HG03460 (cell line): Measurements from ENCODE around the gene PITPNC1.
"Not testable (repeated sequence)": the region's sequence is repeated elsewhere in the genome, so short reads cannot be mapped to it uniquely, and the experiment has no call there.

Experiments
- ATAC-seq: cut with Tn5 transposase; IDR thresholded peaks from one replicate; pipeline ENCODE4 v1.9.1; 2021; ENCODE audit not compliant: unreplicated experiment

Gene PITPNC1

GRCh38 chr17:67666028-67666427 is 288.9 kb downstream of the PITPNC1 start:
- no peak for ATAC-seq

GRCh38 chr17:67666710-67667109 is 289.6 kb downstream of the PITPNC1 start:
- ATAC-seq, result no peak

GRCh38 chr17:67671493-67671892 is 294.4 kb downstream of the PITPNC1 start:
- no peak for ATAC-seq

GRCh38 chr17:67672592-67673335 is 295.7 kb downstream of the PITPNC1 start:
- ATAC-seq, result no peak

- no peak for ATAC-seq
Observed at GRCh38 chr17:67675481-67675880, 298.4 kb downstream of the PITPNC1 start.

GRCh38 chr17:67676305-67676704 is 299.2 kb downstream of the PITPNC1 start:
- no peak for ATAC-seq

GRCh38 chr17:67678414-67678813 is 301.3 kb downstream of the PITPNC1 start:
- ATAC-seq, result no peak

- no peak for ATAC-seq
Observed at GRCh38 chr17:67679225-67679624, 302.1 kb downstream of the PITPNC1 start.

GRCh38 chr17:67679721-67680120 is 302.6 kb downstream of the PITPNC1 start:
- no peak for ATAC-seq

GRCh38 chr17:67680445-67681224 is 303.6 kb downstream of the PITPNC1 start:
- ATAC-seq, result no peak

- no peak for ATAC-seq
Observed at GRCh38 chr17:67682196-67682595, 305.1 kb downstream of the PITPNC1 start.

GRCh38 chr17:67685351-67685750 is 308.3 kb downstream of the PITPNC1 start:
- ATAC-seq, result no peak

- ATAC-seq, result no peak
Observed at GRCh38 chr17:67686241-67686640, 309.2 kb downstream of the PITPNC1 start.

GRCh38 chr17:67687511-67687910 is 310.4 kb downstream of the PITPNC1 start:
- no peak for ATAC-seq

GRCh38 chr17:67689534-67690177 is 312.6 kb downstream of the PITPNC1 start:
- no peak for ATAC-seq

GRCh38 chr17:67693811-67694210 is 316.7 kb downstream of the PITPNC1 start:
- no peak for ATAC-seq

- no peak for ATAC-seq
Observed at GRCh38 chr17:67696347-67696746, 319.3 kb downstream of the PITPNC1 start.

GRCh38 chr17:67696853-67697498 is 319.9 kb downstream of the PITPNC1 start:
- no peak for ATAC-seq

- ATAC-seq, result no peak
Observed at GRCh38 chr17:67700037-67700724, 323.1 kb downstream of the PITPNC1 start.

GRCh38 chr17:67700725-67701119 is 323.6 kb downstream of the PITPNC1 start:
- ATAC-seq, result no peak

GRCh38 chr17:67702861-67703260 is 325.8 kb downstream of the PITPNC1 start:
- ATAC-seq, result not testable (repeated sequence)
